ENCODE results near the gene SLC16A8. TPM values are rescaled to one million over a fixed set of nuclear protein-coding genes. Genes with fewer than 3 reads are reported as not detected.

The SLC16A8 gene
- total RNA-seq, 1 experiment from 2014 or later, result 1.1 TPM

DNA sequence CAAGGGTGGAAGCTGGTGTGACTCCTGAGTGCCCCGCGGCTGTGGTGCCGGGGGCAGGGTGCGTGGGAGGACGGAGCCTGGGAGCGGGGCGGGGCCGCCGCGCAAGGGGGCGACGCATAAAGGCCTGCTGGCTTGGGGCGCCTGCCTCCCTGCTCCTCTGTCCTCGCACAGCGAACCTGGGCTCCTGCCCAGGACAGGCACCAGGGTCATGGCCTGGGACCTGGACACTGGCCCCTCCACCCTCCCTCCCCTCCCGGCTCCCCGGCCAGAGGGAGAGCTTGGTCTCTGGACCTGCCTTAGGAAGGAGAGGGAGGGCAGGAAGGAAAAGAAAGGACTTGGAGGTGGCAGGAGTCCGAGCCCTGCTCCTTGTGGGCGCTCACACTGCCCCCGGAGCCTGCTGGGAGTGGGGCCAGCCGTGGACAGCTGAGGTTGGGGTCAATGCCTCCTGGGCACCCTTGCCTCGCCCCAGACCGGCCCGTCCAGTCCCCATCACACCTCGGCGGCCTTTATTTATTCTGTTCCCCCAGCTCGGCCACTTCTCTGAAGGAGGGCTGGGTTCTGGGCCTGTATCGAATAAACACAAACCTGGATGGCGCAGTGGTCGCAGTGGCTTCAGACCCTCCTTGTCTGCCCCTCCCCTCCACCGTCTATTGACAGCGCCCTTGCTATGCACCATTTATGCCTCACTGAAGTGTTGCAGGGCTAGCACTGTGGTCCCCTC is 8.7 kb downstream of the SLC16A8 start:
- Mint-ChIP-seq H3K9me3 (no peaks in the 10 kb centered on the region), H3K36me3 (ENCODE audit: insufficient read depth in 1 of 3, low read depth in 3 of 3) (peaks cover 6 to 45% (median 25%) of the 10 kb centered on the region in 3 experiments; a peak in 6 of 7 replicates), H3K27me3 (ENCODE audit: low read depth) (peaks cover 10% of the 10 kb centered on the region), H3K4me3 (no peak overlapping the region), H3K4me1 (peaks cover 0 to 7% of the 10 kb centered on the region in 2 experiments; a peak in 2 of 4 replicates), H3K27ac (no peak overlapping the region)
- Histone ChIP-seq H2BK20ac (ENCODE audit: low read depth, low read length, poor library complexity, severe bottlenecking) (no peak overlapping the region), H2AK5ac (ENCODE audit: insufficient read length, low read length) (no peak overlapping the region), H4K91ac (ENCODE audit: insufficient read length, low read depth, low read length) (no peak overlapping the region), H3K4ac (ENCODE audit: low read depth, low read length) (no peak overlapping the region), H4K8ac (replicated peaks; ENCODE audit: insufficient read length, low read depth, low read length) (no peak overlapping the region), H2BK15ac (ENCODE audit: low read depth, low read length) (no peak overlapping the region), H3K4me2 (ENCODE audit: insufficient read depth, insufficient read length, low read length) (no peak overlapping the region), H3K14ac (ENCODE audit: insufficient read depth, low read length) (no peak overlapping the region), H3T11ph (ENCODE audit: low read length) (no peak overlapping the region), H2BK120ac (ENCODE audit: low read depth, low read length, poor library complexity, severe bottlenecking) (no peak overlapping the region), H2BK5ac (ENCODE audit: insufficient read length, low read length) (no peak overlapping the region), H3K27me3 (ENCODE audit: insufficient read depth, low read length) (no peaks in the 10 kb centered on the region), H2AFZ (ENCODE audit: low read length) (no peak overlapping the region), H2BK12ac (ENCODE audit: insufficient read length, low read depth, low read length) (no peak overlapping the region), H3K79me2 (ENCODE audit: insufficient read depth, low read length) (no peaks in the 10 kb centered on the region), H3K23ac (ENCODE audit: insufficient read length, low read depth, low read length) (no peak overlapping the region), H3K27ac (ENCODE audit: insufficient read length, low read depth, low read length) (no peak overlapping the region), H3K4me1 (ENCODE audit: insufficient read depth, low read length) (no peaks in the 10 kb centered on the region), H3K23me2 (ENCODE audit: insufficient read length, low read depth, low read length, poor library complexity, severe bottlenecking) (no peaks in the 10 kb centered on the region), H4K20me1 (ENCODE audit: control insufficient read depth, insufficient read depth, insufficient read length) (no peaks in the 10 kb centered on the region), H3K9ac (ENCODE audit: extremely low read depth, insufficient read length, low read length) (no peak overlapping the region), H4K5ac (ENCODE audit: insufficient read length, low read depth, low read length) (no peak overlapping the region), H3K9me3 (ENCODE audit: control insufficient read depth, low read depth, low read length) (no peaks in the 10 kb centered on the region), H3K56ac (ENCODE audit: insufficient read length, low read depth, low read length) (no peak overlapping the region), H3K79me1 (ENCODE audit: insufficient read depth, low read depth, low read length, poor library complexity, severe bottlenecking) (no peaks in the 10 kb centered on the region), H3K18ac (ENCODE audit: insufficient read length, low read depth, low read length) (no peak overlapping the region)
- no CpG with 5 or more reads among the region's 32 CpGs for WGBS (ENCODE audit: extremely low coverage, insufficient read length, low lambda C conversion rate)
- TF ChIP-seq, protein P1, sequence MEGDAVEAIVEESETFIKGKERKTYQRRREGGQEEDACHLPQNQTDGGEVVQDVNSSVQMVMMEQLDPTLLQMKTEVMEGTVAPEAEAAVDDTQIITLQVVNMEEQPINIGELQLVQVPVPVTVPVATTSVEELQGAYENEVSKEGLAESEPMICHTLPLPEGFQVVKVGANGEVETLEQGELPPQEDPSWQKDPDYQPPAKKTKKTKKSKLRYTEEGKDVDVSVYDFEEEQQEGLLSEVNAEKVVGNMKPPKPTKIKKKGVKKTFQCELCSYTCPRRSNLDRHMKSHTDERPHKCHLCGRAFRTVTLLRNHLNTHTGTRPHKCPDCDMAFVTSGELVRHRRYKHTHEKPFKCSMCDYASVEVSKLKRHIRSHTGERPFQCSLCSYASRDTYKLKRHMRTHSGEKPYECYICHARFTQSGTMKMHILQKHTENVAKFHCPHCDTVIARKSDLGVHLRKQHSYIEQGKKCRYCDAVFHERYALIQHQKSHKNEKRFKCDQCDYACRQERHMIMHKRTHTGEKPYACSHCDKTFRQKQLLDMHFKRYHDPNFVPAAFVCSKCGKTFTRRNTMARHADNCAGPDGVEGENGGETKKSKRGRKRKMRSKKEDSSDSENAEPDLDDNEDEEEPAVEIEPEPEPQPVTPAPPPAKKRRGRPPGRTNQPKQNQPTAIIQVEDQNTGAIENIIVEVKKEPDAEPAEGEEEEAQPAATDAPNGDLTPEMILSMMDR (conservative IDR thresholded peaks at IDR 0.05), result no peak
- no peak for DNase-seq
